Natural killer cell (primary cell): ENCODE results near the gene UGCG. TPM values are rescaled to one million over a fixed set of nuclear protein-coding genes. Genes with fewer than 3 reads are reported as not detected.
A peak's percentile ranks its signal among the peaks of the same experiment; 100 is the strongest.
"Not testable (repeated sequence)": the region's sequence is repeated elsewhere in the genome, so short reads cannot be mapped to it uniquely, and the experiment has no call there.

Experiments used
- ATAC-seq, 3 donors: fragments of 150-1000 bp in 2 of 3; fragments of 200-7000 bp in 1 of 3; cut with Tn5 transposase; 1 replicate in 1 of 3; 2 replicates in 2 of 3; pipeline ENCODE4 v1.10.0; 2021; ENCODE audit warnings: mild to moderate bottlenecking in 2 of 3, moderate library complexity in 2 of 3
- DNase-seq, 2 donors: peaks; one replicate each; pipeline versions ENCODE4 v3.0.0 to v3.0.0-alpha.2; 2013 to 2021; ENCODE audit warnings: mixed read lengths in 1 of 2
- H3K27ac ChIP-seq: one replicate; pipeline ENCODE4 v1.5.1; 2013; ENCODE audit warnings: mild to moderate bottlenecking, low read length
- H3K27me3 ChIP-seq: one replicate; pipeline ENCODE4 v1.6.1; 2013; ENCODE audit warnings: low read length; ENCODE audit not compliant: control insufficient read depth, insufficient read depth
- H3K36me3 ChIP-seq: one replicate; pipeline ENCODE4 v1.6.1; 2013; ENCODE audit warnings: low read length; ENCODE audit not compliant: control insufficient read depth, insufficient read depth
- H3K4me1 ChIP-seq: one replicate; pipeline ENCODE4 v1.6.1; 2013; ENCODE audit warnings: low read length; ENCODE audit not compliant: control insufficient read depth, insufficient read depth
- H3K4me3 ChIP-seq: one replicate; pipeline ENCODE4 v1.5.1; 2013; ENCODE audit warnings: low read length
- H3K9me3 ChIP-seq: one replicate; pipeline ENCODE4 v1.6.1; 2013; ENCODE audit warnings: low read length; ENCODE audit not compliant: control insufficient read depth, insufficient read depth
- H3K27ac Mint-ChIP-seq, 2 donors: one replicate each; pipeline ENCODE4 v1.8.0; 2022; ENCODE audit warnings: mild to moderate bottlenecking in 2 of 2, mixed read lengths in 2 of 2, moderate library complexity in 1 of 2
- H3K27me3 Mint-ChIP-seq, 2 donors: one replicate each; pipeline ENCODE4 v1.8.0; 2022; ENCODE audit warnings: low read depth in 2 of 2, mixed read lengths in 2 of 2
- H3K36me3 Mint-ChIP-seq: one replicate; pipeline ENCODE4 v1.8.0; 2022; ENCODE audit warnings: mixed read lengths
- H3K4me1 Mint-ChIP-seq, 2 donors: one replicate each; pipeline ENCODE4 v1.8.0; 2022; ENCODE audit warnings: mixed read lengths in 2 of 2
- H3K4me3 Mint-ChIP-seq: one replicate; pipeline ENCODE4 v1.8.0; 2022; ENCODE audit warnings: mild to moderate bottlenecking, moderate library complexity, mixed read lengths
- H3K9me3 Mint-ChIP-seq, 2 donors: one replicate each; pipeline ENCODE4 v1.8.0; 2022; ENCODE audit warnings: mixed read lengths in 2 of 2
- CTCF ChIP-seq: fragments of 200-600 bp; IDR thresholded peaks from one replicate; pipeline ENCODE4 v1.8.0; 2022; ENCODE audit warnings: antibody characterized with exemption
- WGBS: methylation state at CpG from one replicate; pipeline ENCODE4 v1.1.7; 2013; ENCODE audit warnings: missing lambda C conversion rate; ENCODE audit not compliant: insufficient coverage; 5-methylcytosine and 5-hydroxymethylcytosine counted together
- intact Hi-C: fragments of 100-400 bp; cut with micrococcal nuclease; formaldehyde crosslinking; loops from one replicate; pipeline ENCODE4 v1.14.2; 2022
- total RNA-seq, 4 donors: library from RNA; stranded (reverse); fragments of 120-200 nt in 1 of 4; gene quantifications; one replicate each; pipeline versions ENCODE4 v1.2.3 to v1.2.4, GENCODE V29; 2013 to 2022

Gene UGCG
- total RNA-seq, 3 donors from 2014 or later (not counting 1 experiment from before 2014, with no cell fraction given), result 17.9 to 21.4 (median 18.8) TPM

DNA sequence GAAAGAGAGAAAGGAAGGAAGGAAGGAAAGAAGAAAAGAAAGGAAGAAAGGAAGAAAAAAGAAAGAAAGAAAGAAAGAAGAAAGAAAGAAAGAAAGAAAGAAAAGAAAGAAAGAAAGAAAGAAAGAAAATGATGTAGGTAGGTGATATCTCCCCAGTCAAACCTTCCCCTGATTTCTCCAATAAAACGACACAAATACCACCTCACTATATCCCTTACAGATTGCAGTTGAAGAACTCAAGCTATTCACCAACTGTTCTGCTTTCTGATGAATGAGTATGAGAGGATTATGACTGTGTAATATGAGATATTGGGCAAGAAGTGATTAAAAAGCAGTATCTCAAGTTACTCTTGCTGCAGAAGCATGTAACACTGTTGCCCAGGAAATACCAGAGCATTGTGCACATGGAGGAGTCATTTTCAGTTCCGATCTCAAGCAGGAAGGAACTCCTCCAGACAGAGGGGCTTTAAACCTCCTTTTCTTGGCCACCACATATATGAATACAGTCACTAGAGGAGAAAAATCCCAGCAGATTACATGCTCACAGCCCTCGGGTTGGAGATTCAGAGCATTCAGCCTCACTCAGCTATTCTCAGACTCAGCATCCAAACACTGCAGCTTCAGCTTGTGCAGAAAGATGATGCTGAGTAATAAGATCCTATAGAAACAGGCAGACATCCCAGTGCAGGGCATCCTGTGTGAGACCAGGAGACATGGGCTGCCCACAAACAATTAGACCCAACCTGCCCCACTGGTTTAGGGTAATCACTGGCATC is 61.4 kb downstream of the UGCG start:
- H3K27me3 ChIP-seq, result no peaks in the 10 kb centered on the region
- ATAC-seq (peak in 1 of 3 donors; percentile 50), DNase-seq (peak in 1 of 2 donors; percentile 46)
- no peak overlapping the region for H3K27ac ChIP-seq
- no peak for TF ChIP-seq CTCF
- H3K36me3 ChIP-seq, result no peaks in the 10 kb centered on the region
- Mint-ChIP-seq H3K9me3 (no peaks in the 10 kb centered on the region), H3K27ac (no peak overlapping the region), H3K4me3 (peak overlapping the region; percentile 55), H3K36me3 (no peaks in the 10 kb centered on the region), H3K4me1 (peaks cover 6 to 11% of the 10 kb centered on the region in 2 donors), H3K27me3 (peaks cover 16 to 51% of the 10 kb centered on the region in 2 donors)
- intact Hi-C loops, result no loop called here
- no peaks in the 10 kb centered on the region for H3K9me3 ChIP-seq
- no peak overlapping the region for H3K4me3 ChIP-seq
- WGBS, result 6% methylated on average over 2 of the region's 3 CpGs
- peaks cover 4% of the 10 kb centered on the region for H3K4me1 ChIP-seq

DNA sequence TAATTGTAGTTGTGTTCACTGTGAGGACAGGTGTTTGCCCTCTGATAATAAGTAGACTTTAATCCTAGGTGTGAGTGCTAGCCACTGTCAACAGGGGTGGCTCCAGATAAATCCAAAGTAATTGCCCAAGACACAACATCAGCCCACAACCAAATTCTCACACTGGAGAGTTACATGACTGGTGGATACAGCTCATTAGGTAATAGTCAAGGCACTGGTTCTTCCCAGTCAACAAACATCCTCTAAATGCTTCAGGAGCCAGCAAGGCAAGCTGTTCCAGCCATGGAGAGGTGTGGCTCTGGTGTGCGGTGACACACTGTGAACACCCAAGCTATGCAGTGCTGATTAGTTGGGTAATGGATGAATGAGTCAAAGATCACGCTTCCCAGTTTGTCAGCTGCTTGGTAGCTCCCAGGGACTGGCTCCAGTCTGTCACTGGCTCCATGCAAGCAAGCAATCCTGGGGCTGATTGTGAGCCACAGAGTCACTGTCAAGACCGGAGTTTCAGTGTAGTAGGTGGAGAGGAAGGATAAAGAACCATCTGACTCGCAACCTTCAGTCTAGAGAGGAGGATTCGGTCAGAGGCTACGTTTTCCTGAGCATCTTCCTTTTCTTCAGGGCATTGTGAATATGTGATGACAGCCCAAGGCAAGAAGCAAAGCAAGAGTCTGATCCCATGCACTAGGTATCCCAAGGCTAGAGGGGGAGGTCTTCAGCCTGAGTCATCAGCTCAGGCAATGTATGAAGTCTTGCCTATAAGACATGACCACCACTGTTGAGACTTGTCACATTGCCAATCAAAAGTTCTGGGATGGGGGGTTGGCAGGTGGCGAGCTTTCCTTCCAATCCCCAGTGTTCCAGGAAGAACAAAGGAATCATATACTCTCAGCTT is 63.1 kb downstream of the UGCG start:
- ATAC-seq, result no peak
- no peak overlapping the region for H3K27ac Mint-ChIP-seq
- peaks cover 6 to 11% of the 10 kb centered on the region in 2 donors for H3K4me1 Mint-ChIP-seq
- Histone ChIP-seq H3K27me3 (no peaks in the 10 kb centered on the region), H3K36me3 (no peaks in the 10 kb centered on the region), H3K4me1 (peaks cover 4% of the 10 kb centered on the region), H3K27ac (no peak overlapping the region), H3K4me3 (no peak overlapping the region), H3K9me3 (no peaks in the 10 kb centered on the region)
- intact Hi-C loops, result no loop called here
- peaks cover 16 to 51% of the 10 kb centered on the region in 2 donors for H3K27me3 Mint-ChIP-seq
- TF ChIP-seq CTCF, result no peak
- 77% methylated on average over 6 of the region's 7 CpGs for WGBS
- H3K4me3 Mint-ChIP-seq, result no peak overlapping the region
- no peak for DNase-seq
- H3K36me3 Mint-ChIP-seq, result no peaks in the 10 kb centered on the region
- no peaks in the 10 kb centered on the region for H3K9me3 Mint-ChIP-seq

- WGBS, result 84% methylated on average over 3 of the region's 4 CpGs
- ATAC-seq, H3K27ac Mint-ChIP-seq, H3K4me3 Mint-ChIP-seq, DNase-seq, H3K9me3 ChIP-seq, H3K4me1 ChIP-seq, H3K27me3 ChIP-seq, H3K9me3 Mint-ChIP-seq, H3K27ac ChIP-seq, H3K36me3 Mint-ChIP-seq, intact Hi-C loops, H3K4me3 ChIP-seq, H3K36me3 ChIP-seq: not testable (repeated sequence)
- peaks cover 6 to 11% of the 10 kb centered on the region in 2 donors for H3K4me1 Mint-ChIP-seq
- peaks cover 16 to 55% of the 10 kb centered on the region in 2 donors for H3K27me3 Mint-ChIP-seq
Measured at GRCh38 chr9:111960485-111960884, 63.9 kb downstream of the UGCG start.

- intact Hi-C loops, result no loop called here
- no peak overlapping the region for H3K4me3 Mint-ChIP-seq
- WGBS, result 89% methylated on average over 2 of the region's 2 CpGs
Measured at GRCh38 chr9:111961009-111961408, 64.4 kb downstream of the UGCG start.

More at GRCh38 chr9:111961009-111961408, 64.4 kb downstream of the UGCG start:
- no peaks in the 10 kb centered on the region for H3K9me3 Mint-ChIP-seq
- no peak for TF ChIP-seq CTCF
- H3K27me3 Mint-ChIP-seq, result peaks cover 16 to 58% of the 10 kb centered on the region in 2 donors
- DNase-seq (no peak), ATAC-seq (no peak)
- no peak overlapping the region for H3K4me3 ChIP-seq
- no peaks in the 10 kb centered on the region for H3K27me3 ChIP-seq
- H3K27ac Mint-ChIP-seq, result no peak overlapping the region
- H3K36me3 Mint-ChIP-seq, result no peaks in the 10 kb centered on the region
- peaks cover 4% of the 10 kb centered on the region for H3K4me1 ChIP-seq
- H3K9me3 ChIP-seq, result no peaks in the 10 kb centered on the region
- no peak overlapping the region for H3K27ac ChIP-seq
- H3K36me3 ChIP-seq, result no peaks in the 10 kb centered on the region
- H3K4me1 Mint-ChIP-seq, result peaks cover 6 to 11% of the 10 kb centered on the region in 2 donors
